Neutrophil (primary cell): Measurements from ENCODE around the gene CDK6.
A peak's percentile ranks its signal among the peaks of the same experiment; 100 is the strongest.

Experiments used
- H3K27ac ChIP-seq: fragments of 200-600 bp; sonication (generic); 2 replicates; pipeline ENCODE4 v1.5.1; 2016; ENCODE audit warnings: mild to moderate bottlenecking, moderate library complexity
- H3K27me3 ChIP-seq: fragments of 200-600 bp; sonication (generic); 2 replicates; pipeline ENCODE4 v1.6.0; 2016; ENCODE audit warnings: mild to moderate bottlenecking
- H3K36me3 ChIP-seq: fragments of 200-600 bp; sonication (generic); 2 replicates; pipeline ENCODE4 v1.5.1; 2017
- H3K4me1 ChIP-seq, 2 experiments: fragments of 200-600 bp in 1 of 2; sonication (generic) in 1 of 2; 1 replicate in 1 of 2; 2 replicates in 1 of 2; pipeline versions ENCODE4 v1.5.1 to v1.6.1; 2013 to 2016; ENCODE audit warnings: low read depth in 1 of 2, low read length in 1 of 2, mild to moderate bottlenecking in 1 of 2, moderate library complexity in 1 of 2; ENCODE audit not compliant: control insufficient read depth in 1 of 2, insufficient read depth in 1 of 2
- H3K4me3 ChIP-seq, 2 experiments: fragments of 200-600 bp in 1 of 2; sonication (generic) in 1 of 2; 1 replicate in 1 of 2; 2 replicates in 1 of 2; pipeline ENCODE4 v1.5.1; 2013 to 2016; ENCODE audit warnings: low read depth in 1 of 2, low read length in 1 of 2, mild to moderate bottlenecking in 1 of 2, moderate library complexity in 1 of 2
- H3K9me3 ChIP-seq: fragments of 200-600 bp; sonication (generic); 2 replicates; pipeline ENCODE4 v1.5.1; 2016
- CTCF ChIP-seq: fragments of 200-600 bp; sonication (generic); IDR thresholded peaks from 2 replicates; pipeline ENCODE4 v1.5.1; 2016; ENCODE audit warnings: antibody characterized with exemption

The CDK6 gene

GRCh38 chr7:92813390-92814024, 22.9 kb downstream of the CDK6 start:
- Histone ChIP-seq H3K4me3 (no peak overlapping the region), H3K27ac (no peak overlapping the region), H3K36me3 (no peaks in the 10 kb centered on the region), H3K9me3 (no peaks in the 10 kb centered on the region), H3K4me1 (peaks cover 14 to 23% of the 10 kb centered on the region in 2 experiments), H3K27me3 (no peaks in the 10 kb centered on the region)
- no peak for TF ChIP-seq CTCF

- Histone ChIP-seq H3K4me3 (no peak overlapping the region), H3K9me3 (no peaks in the 10 kb centered on the region), H3K36me3 (no peaks in the 10 kb centered on the region), H3K4me1 (peaks cover 14 to 28% of the 10 kb centered on the region in 2 experiments), H3K27ac (no peak overlapping the region), H3K27me3 (no peaks in the 10 kb centered on the region)
- TF ChIP-seq CTCF: no peak
Measured at GRCh38 chr7:92811158-92811557, 25.2 kb downstream of the CDK6 start.

- peak overlapping the region; percentile 75 for H3K27ac ChIP-seq
Measured at GRCh38 chr7:92809760-92810573, 26.4 kb downstream of the CDK6 start.

GRCh38 chr7:92809397-92809759, 27.0 kb downstream of the CDK6 start:
- no peak for TF ChIP-seq CTCF
- no peaks in the 10 kb centered on the region for H3K9me3 ChIP-seq
- peak overlapping the region; percentile 75 for H3K27ac ChIP-seq
- peaks cover 14 to 18% of the 10 kb centered on the region in 2 experiments for H3K4me1 ChIP-seq
- H3K36me3 ChIP-seq: no peaks in the 10 kb centered on the region
- H3K4me3 ChIP-seq: peak overlapping the region in 1 of 2 experiments; percentile 25
- H3K27me3 ChIP-seq: no peaks in the 10 kb centered on the region

More at GRCh38 chr7:92809760-92810573, 26.4 kb downstream of the CDK6 start:
- Histone ChIP-seq H3K27me3 (no peaks in the 10 kb centered on the region), H3K4me1 (peaks cover 14 to 22% of the 10 kb centered on the region in 2 experiments), H3K4me3 (peak overlapping the region in 1 of 2 experiments; percentile 25), H3K36me3 (no peaks in the 10 kb centered on the region), H3K9me3 (no peaks in the 10 kb centered on the region)
- no peak for TF ChIP-seq CTCF

GRCh38 chr7:92808635-92809034, 27.7 kb downstream of the CDK6 start:
- no peaks in the 10 kb centered on the region for H3K36me3 ChIP-seq
- H3K27ac ChIP-seq: peak overlapping the region; percentile 75
- peaks cover 14 to 18% of the 10 kb centered on the region in 2 experiments for H3K4me1 ChIP-seq
- H3K27me3 ChIP-seq: no peaks in the 10 kb centered on the region
- no peak overlapping the region for H3K4me3 ChIP-seq
- no peak for TF ChIP-seq CTCF
- no peaks in the 10 kb centered on the region for H3K9me3 ChIP-seq
